Upper lobe of left lung (tissue), 4 donors: Measurements from ENCODE around the gene STUB1.

Experiments used
- EP300 ChIP-seq, 4 donors: sonication (generic); formaldehyde crosslinking; IDR thresholded peaks; one replicate each; pipeline ENCODE4 v1.5.1; 2017; ENCODE audit warnings: antibody characterized with exemption in 4 of 4, control low read depth in 2 of 4
- POLR2A ChIP-seq, 4 donors: fragments of 450-650 bp; IDR thresholded peaks; one replicate each; pipeline ENCODE4 v1.5.1; 2016 to 2017; ENCODE audit warnings: antibody characterized with exemption in 4 of 4, mild to moderate bottlenecking in 2 of 4
- TF ChIP-seq, protein P1 (sequence below), 6 experiments: fragments of 450-650 bp in 4 of 6; fragments of 200-600 bp in 2 of 6; sonication (generic) in 2 of 6; IDR thresholded peaks; one replicate each; pipeline ENCODE4 v1.5.1; 2016 to 2019; ENCODE audit warnings: antibody characterized with exemption in 6 of 6

DNA sequence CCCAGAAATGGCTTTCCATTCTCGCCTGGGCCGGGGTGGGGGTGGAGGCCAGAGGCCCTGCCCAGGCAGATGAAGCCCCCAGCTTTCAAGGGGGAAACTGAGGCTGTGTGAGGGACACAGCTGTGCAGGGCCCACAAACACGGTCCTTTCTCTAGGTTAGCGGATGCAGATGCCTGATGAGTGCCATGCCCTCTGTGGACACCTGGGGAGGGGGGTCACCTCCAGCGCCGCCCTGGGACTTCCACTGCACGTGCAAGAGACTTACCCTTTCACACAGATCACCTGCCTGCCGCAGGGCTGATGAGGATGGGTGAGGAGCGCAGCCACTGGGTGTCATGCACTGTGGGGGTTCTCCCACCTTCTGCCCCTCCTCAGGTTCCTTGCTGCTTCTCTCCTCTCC lies 38.2 kb downstream of the STUB1 start:
- TF ChIP-seq POLR2A (IDR thresholded peaks at IDR 0.05): no peak
- TF ChIP-seq, protein P1, sequence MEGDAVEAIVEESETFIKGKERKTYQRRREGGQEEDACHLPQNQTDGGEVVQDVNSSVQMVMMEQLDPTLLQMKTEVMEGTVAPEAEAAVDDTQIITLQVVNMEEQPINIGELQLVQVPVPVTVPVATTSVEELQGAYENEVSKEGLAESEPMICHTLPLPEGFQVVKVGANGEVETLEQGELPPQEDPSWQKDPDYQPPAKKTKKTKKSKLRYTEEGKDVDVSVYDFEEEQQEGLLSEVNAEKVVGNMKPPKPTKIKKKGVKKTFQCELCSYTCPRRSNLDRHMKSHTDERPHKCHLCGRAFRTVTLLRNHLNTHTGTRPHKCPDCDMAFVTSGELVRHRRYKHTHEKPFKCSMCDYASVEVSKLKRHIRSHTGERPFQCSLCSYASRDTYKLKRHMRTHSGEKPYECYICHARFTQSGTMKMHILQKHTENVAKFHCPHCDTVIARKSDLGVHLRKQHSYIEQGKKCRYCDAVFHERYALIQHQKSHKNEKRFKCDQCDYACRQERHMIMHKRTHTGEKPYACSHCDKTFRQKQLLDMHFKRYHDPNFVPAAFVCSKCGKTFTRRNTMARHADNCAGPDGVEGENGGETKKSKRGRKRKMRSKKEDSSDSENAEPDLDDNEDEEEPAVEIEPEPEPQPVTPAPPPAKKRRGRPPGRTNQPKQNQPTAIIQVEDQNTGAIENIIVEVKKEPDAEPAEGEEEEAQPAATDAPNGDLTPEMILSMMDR (IDR thresholded peaks at IDR 0.05): no peak
- no peak for TF ChIP-seq EP300 (IDR thresholded peaks at IDR 0.05)
